Neural progenitor cell (in vitro differentiated cells): Measurements from ENCODE around the gene SCFD2. TPM values are rescaled to one million over a fixed set of nuclear protein-coding genes. Genes with fewer than 3 reads are reported as not detected.

Experiments used
- DNase-seq: peaks from one replicate; pipeline ENCODE4 v3.0.0-alpha.2; 2016; ENCODE audit warnings: low spot score
- H2AFZ ChIP-seq: fragments of 200-600 bp; sonication (generic); replicated peaks from 2 replicates; pipeline ENCODE4 v1.6.1; 2016; ENCODE audit warnings: antibody characterized with exemption
- H3F3A ChIP-seq: fragments of 200-600 bp; sonication (generic); 2 replicates; pipeline ENCODE4 v1.6.1; 2016; ENCODE audit warnings: antibody characterized with exemption, low read depth
- H3K27ac ChIP-seq: fragments of 200-600 bp; sonication (generic); 2 replicates; pipeline ENCODE4 v1.5.1; 2016; ENCODE audit warnings: mild to moderate bottlenecking
- H3K27me3 ChIP-seq: fragments of 200-600 bp; sonication (generic); 2 replicates; pipeline ENCODE4 v1.6.1; 2016; ENCODE audit warnings: mild to moderate bottlenecking, moderate library complexity
- H3K36me3 ChIP-seq: fragments of 200-600 bp; sonication (generic); 2 replicates; pipeline ENCODE4 v1.5.1; 2016
- H3K4me1 ChIP-seq: fragments of 200-600 bp; sonication (generic); 2 replicates; pipeline ENCODE4 v1.6.1; 2016; ENCODE audit warnings: mixed run types
- H3K4me2 ChIP-seq: fragments of 200-600 bp; sonication (generic); 2 replicates; pipeline ENCODE4 v1.6.1; 2016
- H3K4me3 ChIP-seq: fragments of 200-600 bp; sonication (generic); 2 replicates; pipeline ENCODE4 v1.5.1; 2016
- H3K79me2 ChIP-seq: fragments of 200-600 bp; sonication (generic); 2 replicates; pipeline ENCODE4 v1.6.1; 2016; ENCODE audit warnings: low read depth
- H3K9ac ChIP-seq: fragments of 200-600 bp; sonication (generic); 2 replicates; pipeline ENCODE4 v1.6.1; 2016
- H3K9me3 ChIP-seq: fragments of 200-600 bp; sonication (generic); 2 replicates; pipeline ENCODE4 v1.5.1; 2016; ENCODE audit warnings: low read depth
- H4K20me1 ChIP-seq: fragments of 200-600 bp; sonication (generic); 2 replicates; pipeline ENCODE4 v1.6.1; 2016; ENCODE audit warnings: low read depth
- H3K27ac Mint-ChIP-seq: 3 replicates; pipeline ENCODE4 v1.8.0; 2021; ENCODE audit warnings: mixed read lengths
- H3K27me3 Mint-ChIP-seq: 2 replicates; pipeline ENCODE4 v1.8.0; 2022; ENCODE audit warnings: low read depth, mild to moderate bottlenecking, inconsistent platforms, moderate library complexity, mixed read lengths; ENCODE audit not compliant: insufficient read depth
- H3K36me3 Mint-ChIP-seq: 3 replicates; pipeline ENCODE4 v1.8.0; 2021; ENCODE audit warnings: mixed read lengths
- H3K4me1 Mint-ChIP-seq: 3 replicates; pipeline ENCODE4 v1.8.0; 2021; ENCODE audit warnings: mixed read lengths
- H3K4me3 Mint-ChIP-seq: 3 replicates; pipeline ENCODE4 v1.8.0; 2021; ENCODE audit warnings: mild to moderate bottlenecking, moderate library complexity, mixed read lengths
- H3K9me3 Mint-ChIP-seq: 3 replicates; pipeline ENCODE4 v1.8.0; 2020; ENCODE audit warnings: mixed read lengths
- CTCF ChIP-seq: fragments of 200-600 bp; sonication (generic); IDR thresholded peaks from 2 replicates; pipeline ENCODE4 v1.5.1; 2017; ENCODE audit warnings: antibody characterized with exemption, mild to moderate bottlenecking
- EZH2 ChIP-seq: fragments of 200-600 bp; sonication (generic); IDR thresholded peaks from 2 replicates; pipeline ENCODE4 v1.6.1; 2017; ENCODE audit warnings: antibody characterized with exemption, mild to moderate bottlenecking, moderate library complexity
- EZH2phosphoT487 ChIP-seq: fragments of 200-600 bp; sonication (generic); IDR thresholded peaks from 2 replicates; pipeline ENCODE4 v1.6.1; 2017; ENCODE audit warnings: antibody characterized with exemption
- total RNA-seq: library from RNA; depleted of rRNA; stranded (reverse); fragments of >200 nt; gene quantifications from 2 replicates; pipeline ENCODE4 v1.2.3, GENCODE V29; 2015; ENCODE audit warnings: low replicate concordance

The SCFD2 gene
- total RNA-seq, 1 donor from 2014 or later: 4.8 TPM

GRCh38 chr4:53322696-53323095 is 43.2 kb downstream of the SCFD2 start:
- DNase-seq: no peak
- H3K9me3 Mint-ChIP-seq: peaks cover 8% of the 10 kb centered on the region
- H3K4me1 Mint-ChIP-seq: peaks cover 5% of the 10 kb centered on the region
- Histone ChIP-seq H3K36me3 (no peaks in the 10 kb centered on the region), H3K4me1 (no peaks in the 10 kb centered on the region), H3K79me2 (no peaks in the 10 kb centered on the region), H2AFZ (no peak overlapping the region), H3K4me3 (no peak overlapping the region), H3F3A (no peaks in the 10 kb centered on the region), H3K9ac (no peak overlapping the region), H4K20me1 (no peaks in the 10 kb centered on the region), H3K27me3 (no peaks in the 10 kb centered on the region), H3K27ac (no peak overlapping the region), H3K4me2 (no peak overlapping the region), H3K9me3 (no peaks in the 10 kb centered on the region)
- TF ChIP-seq EZH2 (no peak), EZH2phosphoT487 (no peak), CTCF (no peak)
- H3K36me3 Mint-ChIP-seq: peaks cover 3% of the 10 kb centered on the region
- H3K4me3 Mint-ChIP-seq: no peak overlapping the region
- no peak overlapping the region for H3K27ac Mint-ChIP-seq
- peaks cover 5% of the 10 kb centered on the region for H3K27me3 Mint-ChIP-seq

- Histone ChIP-seq H3K27ac (no peak overlapping the region), H3K4me2 (no peak overlapping the region), H3K4me3 (no peak overlapping the region), H2AFZ (no peak overlapping the region), H3K27me3 (no peaks in the 10 kb centered on the region), H3K79me2 (no peaks in the 10 kb centered on the region), H4K20me1 (no peaks in the 10 kb centered on the region), H3K4me1 (no peaks in the 10 kb centered on the region), H3F3A (no peaks in the 10 kb centered on the region), H3K36me3 (no peaks in the 10 kb centered on the region), H3K9ac (no peak overlapping the region), H3K9me3 (no peaks in the 10 kb centered on the region)
- H3K27ac Mint-ChIP-seq: no peak overlapping the region
- H3K4me3 Mint-ChIP-seq: no peak overlapping the region
- peaks cover 3% of the 10 kb centered on the region for H3K27me3 Mint-ChIP-seq
- DNase-seq: no peak
- H3K9me3 Mint-ChIP-seq: peaks cover 3% of the 10 kb centered on the region
- TF ChIP-seq EZH2phosphoT487: no peak
- peaks cover 5% of the 10 kb centered on the region for H3K4me1 Mint-ChIP-seq
- H3K36me3 Mint-ChIP-seq: no peaks in the 10 kb centered on the region
These were observed 43.9 kb downstream of the SCFD2 start for GRCh38 chr4:53321984-53322289.

- Mint-ChIP-seq H3K36me3 (no peaks in the 10 kb centered on the region), H3K27me3 (peaks cover 2% of the 10 kb centered on the region), H3K9me3 (peaks cover 2% of the 10 kb centered on the region), H3K27ac (no peak overlapping the region), H3K4me3 (no peak overlapping the region), H3K4me1 (peaks cover 5% of the 10 kb centered on the region)
- no peak overlapping the region for H3K4me2 ChIP-seq
- H3K9me3 ChIP-seq: no peaks in the 10 kb centered on the region
- no peak overlapping the region for H3K4me3 ChIP-seq
- H3K79me2 ChIP-seq: no peaks in the 10 kb centered on the region
- H3K36me3 ChIP-seq: no peaks in the 10 kb centered on the region
- H3K27ac ChIP-seq: no peak overlapping the region
- TF ChIP-seq CTCF (no peak), EZH2 (no peak), EZH2phosphoT487 (no peak)
- no peak overlapping the region for H3K9ac ChIP-seq
- DNase-seq: no peak
- H4K20me1 ChIP-seq: no peaks in the 10 kb centered on the region
- H3K27me3 ChIP-seq: no peaks in the 10 kb centered on the region
- no peak overlapping the region for H2AFZ ChIP-seq
- H3K4me1 ChIP-seq: no peaks in the 10 kb centered on the region
- no peaks in the 10 kb centered on the region for H3F3A ChIP-seq
These were observed 44.5 kb downstream of the SCFD2 start for GRCh38 chr4:53321151-53321983.

GRCh38 chr4:53315300-53315699 is 50.6 kb downstream of the SCFD2 start:
- no peak overlapping the region for H3K27ac Mint-ChIP-seq
- H3K4me2 ChIP-seq: no peak overlapping the region
- H3K9me3 Mint-ChIP-seq: no peaks in the 10 kb centered on the region
- H3K36me3 ChIP-seq: no peaks in the 10 kb centered on the region
- H3K79me2 ChIP-seq: no peaks in the 10 kb centered on the region
- DNase-seq: no peak
- no peaks in the 10 kb centered on the region for H3K36me3 Mint-ChIP-seq
- no peaks in the 10 kb centered on the region for H4K20me1 ChIP-seq
- no peaks in the 10 kb centered on the region for H3K9me3 ChIP-seq
- H3K4me3 ChIP-seq: no peak overlapping the region
- H3K27me3 Mint-ChIP-seq: no peaks in the 10 kb centered on the region
- no peak overlapping the region for H3K9ac ChIP-seq
- H3K27me3 ChIP-seq: no peaks in the 10 kb centered on the region
- no peaks in the 10 kb centered on the region for H3K4me1 ChIP-seq
- no peak overlapping the region for H3K27ac ChIP-seq
- H3F3A ChIP-seq: no peaks in the 10 kb centered on the region
- H3K4me3 Mint-ChIP-seq: no peak overlapping the region
- H3K4me1 Mint-ChIP-seq: peaks cover 3% of the 10 kb centered on the region
- no peak for TF ChIP-seq CTCF
- no peak for TF ChIP-seq EZH2phosphoT487
- no peak for TF ChIP-seq EZH2
- H2AFZ ChIP-seq: no peak overlapping the region
